Hypothalamus (tissue), 51 donors: Measurements from ENCODE around the gene PARP1.

ENCODE experiments used
- DNase-seq, 51 donors: peaks; one replicate each; lab custom pipeline; 2025; lab: John Stamatoyannopoulos, UW

PARP1 gene

GRCh38 chr1:226408285-226409184 lies 642 bp upstream of the PARP1 start:
- DNase-seq = no peak

- DNase-seq = no peak
These were observed 745 bp downstream of the PARP1 start for GRCh38 chr1:226407199-226407496.

GRCh38 chr1:226406401-226406881 lies 1.5 kb downstream of the PARP1 start:
- no peak for DNase-seq

GRCh38 chr1:226405411-226405988 lies 2.4 kb downstream of the PARP1 start:
- no peak for DNase-seq

GRCh38 chr1:226404904-226405222 lies 3.0 kb downstream of the PARP1 start:
- DNase-seq = no peak

GRCh38 chr1:226404063-226404903 lies 3.6 kb downstream of the PARP1 start:
- no peak for DNase-seq

GRCh38 chr1:226403201-226404034 lies 4.5 kb downstream of the PARP1 start:
- DNase-seq = peak in 10 of 51 donors; percentile 8 to 48 (median 15)

- peak in 46 of 51 donors; percentile 12 to 89 (median 63) for DNase-seq
These were observed 5.1 kb downstream of the PARP1 start for GRCh38 chr1:226402739-226403165.

- DNase-seq = no peak
These were observed 6.3 kb downstream of the PARP1 start for GRCh38 chr1:226401355-226402303.

GRCh38 chr1:226400519-226401354 lies 7.2 kb downstream of the PARP1 start:
- DNase-seq = no peak

GRCh38 chr1:226397955-226398636 lies 9.8 kb downstream of the PARP1 start:
- no peak for DNase-seq

- DNase-seq = no peak
These were observed 10.6 kb downstream of the PARP1 start for GRCh38 chr1:226397011-226397926.

- no peak for DNase-seq
These were observed 12.1 kb downstream of the PARP1 start for GRCh38 chr1:226395753-226396152.

GRCh38 chr1:226394462-226394861 lies 13.4 kb downstream of the PARP1 start:
- DNase-seq = no peak

- no peak for DNase-seq
These were observed 17.2 kb downstream of the PARP1 start for GRCh38 chr1:226390681-226391080.

- DNase-seq = no peak
These were observed 19.8 kb downstream of the PARP1 start for GRCh38 chr1:226388131-226388530.

- no peak for DNase-seq
These were observed 23.2 kb downstream of the PARP1 start for GRCh38 chr1:226384717-226385116.
